Subcutaneous adipose tissue (tissue), 4 donors: ENCODE data around the gene DDX31. TPM values are rescaled to one million over a fixed set of nuclear protein-coding genes. Genes with fewer than 3 reads are reported as not detected.

Experiments used
- CTCF ChIP-seq: fragments of 450-650 bp; IDR thresholded peaks from one replicate; pipeline ENCODE4 v1.5.1; 2016; ENCODE audit warnings: low read depth, mild to moderate bottlenecking, control low read depth, antibody characterized with exemption, moderate library complexity
- total RNA-seq, 4 donors: library from RNA; depleted of rRNA; stranded (reverse); fragments of >200 nt; gene quantifications; one replicate each; pipeline ENCODE4 v1.1.0, GENCODE V29; 2016

Gene DDX31
- total RNA-seq, 4 donors from 2014 or later: 8.5 to 15.7 (median 10.8) TPM

GRCh38 chr9:132564526-132564925 lies 105.3 kb downstream of the DDX31 start:
- TF ChIP-seq CTCF: no peak

GRCh38 chr9:132562306-132562573 lies 107.5 kb downstream of the DDX31 start:
- no peak for TF ChIP-seq CTCF

GRCh38 chr9:132560616-132561202 lies 109.1 kb downstream of the DDX31 start:
- TF ChIP-seq CTCF: no peak

- TF ChIP-seq CTCF: no peak
Measured at GRCh38 chr9:132559711-132560110, 110.1 kb downstream of the DDX31 start.

- TF ChIP-seq CTCF: no peak
Measured at GRCh38 chr9:132557159-132557558, 112.6 kb downstream of the DDX31 start.

- no peak for TF ChIP-seq CTCF
Measured at GRCh38 chr9:132556714-132557113, 113.1 kb downstream of the DDX31 start.

GRCh38 chr9:132556235-132556634 lies 113.5 kb downstream of the DDX31 start:
- no peak for TF ChIP-seq CTCF
